Esophagus mucosa (tissue), 1 donor: ENCODE data around the gene CRTC1. TPM values are rescaled to one million over a fixed set of nuclear protein-coding genes. Genes with fewer than 3 reads are reported as not detected.

Experiments
- ATAC-seq: fragments of 200-7000 bp; cut with Tn5 transposase; one replicate; pipeline ENCODE4 v1.9.1; 2020
- total RNA-seq: library from RNA; stranded (reverse); gene quantifications from one replicate; pipeline ENCODE4 v1.2.4, GENCODE V29; 2023
- donor health status: DM: yes; HTN: yes; CAD: no.

The CRTC1 gene
- total RNA-seq, 1 donor from 2014 or later, result 4.0 TPM

- ATAC-seq, result peak; percentile 40
Measured at GRCh38 chr19:18772620-18773587, 89.4 kb downstream of the CRTC1 start.

- ATAC-seq, result no peak
Measured at GRCh38 chr19:18773682-18774081, 90.2 kb downstream of the CRTC1 start.

DNA sequence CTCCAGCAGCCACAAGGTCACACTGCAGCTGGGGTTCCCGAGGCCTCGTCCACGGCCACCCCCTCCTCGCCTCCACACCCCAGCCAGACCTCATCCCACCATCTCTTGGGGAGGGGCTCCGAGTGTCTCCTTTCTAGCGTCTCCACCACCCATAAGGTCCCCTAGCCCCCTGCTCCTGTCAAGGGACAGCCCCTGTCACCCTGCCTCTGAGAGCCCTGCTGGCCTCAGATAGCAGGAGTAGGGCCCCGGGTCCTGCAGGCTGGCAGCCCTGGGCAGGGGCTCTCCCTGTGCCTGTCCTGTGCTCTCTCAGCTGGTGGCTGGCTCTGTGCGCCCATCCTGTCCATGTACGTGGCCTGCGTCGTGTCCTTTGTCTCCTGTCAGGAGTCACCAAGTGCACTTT, 90.6 kb downstream of the CRTC1 start:
- no peak for ATAC-seq

GRCh38 chr19:18774782-18775444, 91.4 kb downstream of the CRTC1 start:
- ATAC-seq, result no peak

- ATAC-seq, result peak; percentile 3
Measured at GRCh38 chr19:18775586-18776287, 92.3 kb downstream of the CRTC1 start.

GRCh38 chr19:18776288-18776594, 92.8 kb downstream of the CRTC1 start:
- ATAC-seq, result no peak

- no peak for ATAC-seq
Measured at GRCh38 chr19:18776736-18777135, 93.3 kb downstream of the CRTC1 start.

DNA sequence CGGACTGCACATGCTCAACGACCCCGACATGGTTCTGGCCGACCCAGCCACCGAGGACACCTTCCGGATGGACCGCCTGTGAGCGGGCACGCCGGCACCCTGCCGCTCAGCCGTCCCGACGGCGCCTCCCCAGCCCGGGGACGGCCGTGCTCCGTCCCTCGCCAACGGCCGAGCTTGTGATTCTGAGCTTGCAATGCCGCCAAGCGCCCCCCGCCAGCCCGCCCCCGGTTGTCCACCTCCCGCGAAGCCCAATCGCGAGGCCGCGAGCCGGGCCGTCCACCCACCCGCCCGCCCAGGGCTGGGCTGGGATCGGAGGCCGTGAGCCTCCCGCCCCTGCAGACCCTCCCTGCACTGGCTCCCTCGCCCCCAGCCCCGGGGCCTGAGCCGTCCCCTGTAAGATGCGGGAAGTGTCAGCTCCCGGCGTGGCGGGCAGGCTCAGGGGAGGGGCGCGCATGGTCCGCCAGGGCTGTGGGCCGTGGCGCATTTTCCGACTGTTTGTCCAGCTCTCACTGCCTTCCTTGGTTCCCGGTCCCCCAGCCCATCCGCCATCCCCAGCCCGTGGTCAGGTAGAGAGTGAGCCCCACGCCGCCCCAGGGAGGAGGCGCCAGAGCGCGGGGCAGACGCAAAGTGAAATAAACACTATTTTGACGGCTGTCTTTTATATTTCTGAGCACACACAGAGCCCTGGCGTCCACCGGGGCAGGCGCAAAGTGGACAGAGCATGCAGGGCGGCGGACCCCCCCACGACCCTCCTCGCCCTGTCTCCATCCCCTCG, 94.0 kb downstream of the CRTC1 start:
- ATAC-seq, result no peak

DNA sequence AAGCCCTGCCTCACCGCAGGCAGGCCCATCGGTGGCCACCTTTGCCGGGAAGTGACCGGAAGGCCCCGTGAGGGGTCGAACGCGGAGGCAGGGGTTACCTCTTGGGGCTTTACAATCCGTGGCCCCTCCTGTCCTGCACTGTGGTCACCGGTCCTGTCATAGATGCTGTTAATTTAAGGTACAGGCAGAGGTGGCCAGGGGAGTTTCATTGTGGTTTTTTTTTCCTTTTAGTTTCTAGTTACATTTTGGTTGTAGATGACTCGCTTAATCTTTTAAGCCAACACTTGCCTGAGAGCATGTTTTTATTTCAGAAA, 94.6 kb downstream of the CRTC1 start:
- ATAC-seq, result no peak

DNA sequence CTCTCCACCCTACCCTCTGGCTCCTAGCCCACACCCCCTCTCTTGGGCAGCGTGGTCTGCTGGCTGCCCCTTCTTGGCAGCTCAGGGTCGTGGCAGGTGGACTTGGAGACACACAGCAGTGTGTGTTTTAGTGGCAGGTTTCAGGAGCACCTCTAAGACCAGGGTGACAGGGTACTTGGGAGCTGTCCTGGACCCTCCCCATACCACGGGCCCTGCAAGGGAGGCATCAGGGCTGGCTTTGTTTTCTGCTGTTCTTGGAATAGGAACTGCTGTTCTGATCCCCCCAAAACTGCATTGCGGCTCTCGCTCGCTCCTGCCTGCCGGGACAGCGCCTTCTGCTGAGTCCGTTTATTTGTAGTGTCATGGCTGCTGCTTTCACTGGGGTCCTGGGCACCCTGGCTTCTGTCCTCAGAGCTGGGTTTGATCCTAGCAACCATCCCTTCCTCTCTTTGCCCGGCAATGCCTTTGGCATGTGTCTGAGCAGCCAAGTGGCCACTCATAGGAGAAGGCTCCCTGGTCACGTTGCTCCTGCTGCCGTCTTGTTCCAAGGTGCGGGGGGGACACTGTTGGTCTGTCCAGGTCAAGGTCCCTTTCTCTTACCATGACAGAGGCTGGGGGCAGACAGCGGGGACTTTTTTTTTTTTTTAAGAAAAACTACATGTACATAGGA, 95.5 kb downstream of the CRTC1 start:
- ATAC-seq, result no peak

DNA sequence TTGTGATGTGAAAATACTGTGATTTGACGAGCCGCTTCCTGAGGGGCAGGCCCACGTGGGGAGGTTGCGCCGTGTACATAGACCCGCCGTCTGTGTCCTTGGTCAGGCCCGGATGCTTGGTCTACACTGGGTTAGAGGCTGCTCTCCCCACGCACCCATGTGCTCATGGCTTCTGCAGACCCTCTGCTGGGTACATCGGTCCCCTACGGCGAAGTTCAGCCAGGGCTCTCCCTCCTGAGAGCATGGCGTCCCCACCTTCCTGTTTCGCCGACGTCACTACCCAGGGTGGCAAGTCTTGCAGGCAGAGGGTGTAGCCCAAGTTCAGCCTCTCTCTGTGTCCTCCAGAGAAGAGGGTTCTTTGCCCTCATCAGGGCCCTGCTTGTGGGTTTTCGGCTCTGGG, 96.6 kb downstream of the CRTC1 start:
- no peak for ATAC-seq

DNA sequence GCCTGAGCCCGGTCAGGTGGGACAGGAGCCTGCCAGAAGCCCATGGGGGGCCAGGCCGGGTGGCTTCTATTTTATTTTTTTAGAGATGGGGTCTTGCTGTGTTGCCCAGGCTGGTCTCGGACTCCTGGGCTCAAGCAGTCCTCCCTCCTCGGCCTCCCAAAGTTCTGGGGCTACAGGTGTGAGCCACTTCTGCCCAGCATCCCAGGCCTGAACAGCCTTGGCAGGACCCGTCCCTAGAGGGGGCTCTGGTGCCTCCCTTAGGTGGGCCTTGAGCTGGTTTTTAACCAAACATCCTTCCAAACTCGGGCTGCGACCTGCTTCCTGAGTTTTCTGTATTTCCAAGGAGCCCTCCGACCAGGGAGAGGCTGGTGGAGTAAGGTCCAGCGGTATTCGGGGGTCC, 97.2 kb downstream of the CRTC1 start:
- ATAC-seq, result no peak

- no peak for ATAC-seq
Measured at GRCh38 chr19:18781047-18781600, 97.6 kb downstream of the CRTC1 start.

- ATAC-seq, result no peak
Measured at GRCh38 chr19:18781885-18782527, 98.5 kb downstream of the CRTC1 start.

DNA sequence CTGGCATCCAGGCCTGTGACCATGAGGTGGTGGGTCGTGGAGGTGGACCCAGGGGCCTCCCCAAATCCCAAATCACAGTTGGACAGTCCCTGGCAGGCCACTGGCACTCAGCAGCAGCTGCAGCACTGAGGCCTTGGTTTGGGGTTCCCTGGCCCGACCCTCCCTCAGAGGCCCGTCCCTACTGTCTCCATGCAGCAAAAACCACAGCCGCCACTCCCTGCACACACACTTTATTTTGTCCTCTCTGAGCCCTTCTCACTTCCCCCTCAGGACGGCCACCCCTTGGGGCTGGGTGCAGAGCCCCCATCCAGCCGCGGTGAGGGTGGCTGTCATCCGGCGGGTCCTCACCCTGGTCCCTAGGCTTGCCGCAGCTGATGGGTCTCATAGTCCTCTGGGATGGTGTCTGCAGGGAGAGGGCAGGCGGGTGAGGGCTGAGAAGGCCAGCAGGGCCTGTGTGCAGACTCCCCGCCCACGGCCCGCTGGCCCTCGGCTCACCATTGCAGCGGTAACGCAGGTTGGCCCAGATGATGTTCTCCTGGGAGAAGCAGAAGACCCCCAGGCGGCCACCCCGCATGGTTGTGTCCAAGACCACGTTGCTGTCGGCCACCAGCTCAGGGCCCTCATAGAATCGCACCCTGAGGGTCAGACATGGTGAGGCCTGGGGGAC, 99.2 kb downstream of the CRTC1 start:
- no peak for ATAC-seq

DNA sequence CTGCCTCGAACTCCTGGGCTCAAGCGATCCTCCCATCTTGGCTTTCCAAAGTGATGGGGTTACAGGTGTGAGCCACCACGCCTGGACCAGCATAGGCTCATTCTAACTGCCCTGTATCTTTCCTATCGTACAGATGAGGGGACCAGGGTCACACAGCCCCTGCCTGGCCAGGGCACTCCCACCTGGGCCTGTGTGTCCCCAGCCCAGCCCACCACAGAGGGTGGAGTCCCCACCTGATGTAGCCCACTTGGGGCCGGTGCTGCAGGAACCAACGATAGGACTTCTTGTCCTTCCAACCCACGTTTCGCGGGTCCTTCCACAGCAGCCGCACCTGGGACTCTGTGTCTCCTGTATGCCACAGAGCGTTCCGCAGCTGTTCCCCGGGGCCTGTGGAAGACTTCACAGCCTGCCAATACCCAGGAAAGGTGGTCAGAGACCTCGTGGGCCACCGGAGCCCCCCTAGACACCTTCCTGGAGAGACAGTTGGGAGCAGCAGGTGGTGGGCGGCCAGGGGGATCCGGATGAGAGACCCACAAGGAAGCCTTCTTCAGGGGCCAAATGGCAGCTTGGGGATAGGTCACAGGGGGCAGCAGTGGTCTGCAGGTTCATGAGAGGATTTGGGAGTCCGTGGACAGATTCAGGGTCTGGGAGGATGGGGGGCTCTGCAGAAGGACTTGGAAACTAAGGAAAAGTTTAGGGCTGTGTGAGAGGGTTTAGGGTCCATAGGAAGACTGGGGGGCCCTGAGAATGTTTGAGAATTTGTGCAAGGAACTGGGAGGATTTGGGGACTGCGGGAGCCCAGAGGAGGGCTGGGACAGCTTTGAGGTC, 100.7 kb downstream of the CRTC1 start:
- ATAC-seq, result no peak

GRCh38 chr19:18784786-18785120, 101.3 kb downstream of the CRTC1 start:
- no peak for ATAC-seq

GRCh38 chr19:18785179-18786124, 102.0 kb downstream of the CRTC1 start:
- peak; percentile 67 for ATAC-seq
